ENCODE results near the gene ARID5B. TPM values are rescaled to one million over a fixed set of nuclear protein-coding genes. Genes with fewer than 3 reads are reported as not detected.

Gene ARID5B
- total RNA-seq, 2 experiments from 2014 or later = 49.2 to 51.3 TPM

GRCh38 chr10:61958805-61959204 lies 57.3 kb downstream of the ARID5B start:
- Histone ChIP-seq H3K4me3 (ENCODE audit: low read length) (no peak overlapping the region), H3K27ac (ENCODE audit: low read depth in 1 of 2, low read length in 2 of 2) (no peak overlapping the region), H3K9me3 (ENCODE audit: control insufficient read depth in 1 of 2, insufficient read depth in 1 of 2, low read length in 2 of 2) (no peaks in the 10 kb centered on the region), H3K4me1 (ENCODE audit: insufficient read depth, low read length) (peaks cover 17% of the 10 kb centered on the region), H3K27me3 (ENCODE audit: control insufficient read depth in 1 of 2, insufficient read depth in 2 of 2, low read length in 2 of 2) (no peaks in the 10 kb centered on the region), H3K36me3 (ENCODE audit: insufficient read depth, low read length) (peaks cover 13% of the 10 kb centered on the region)
- H3K27me3 Mint-ChIP-seq = no peaks in the 10 kb centered on the region
- peak overlapping the region; percentile 16 for H3K27ac Mint-ChIP-seq
- no peak for DNase-seq
- no peaks in the 10 kb centered on the region for H3K9me3 Mint-ChIP-seq
- intact Hi-C loops (cut with DNase I, micrococcal nuclease) = no loop called here
- no peak overlapping the region for H3K4me3 Mint-ChIP-seq
- H3K36me3 Mint-ChIP-seq (ENCODE audit: low read depth) = peaks cover 54% of the 10 kb centered on the region
- ATAC-seq (ENCODE audit: poor library complexity) = no peak
- POLR2A ChIA-PET = interaction anchor here (0.9 kb wide), 1 partner anchor 55 kb away, joined by 3 read pairs; no protein-coding TSS in a partner anchor
- H3K4me1 Mint-ChIP-seq (ENCODE audit: low read depth) = peaks cover 59% of the 10 kb centered on the region
- no peak for TF ChIP-seq CTCF (IDR thresholded peaks at IDR 0.05)
- CTCF ChIA-PET = no interaction called here

- Mint-ChIP-seq H3K4me3 (no peak overlapping the region), H3K27me3 (no peaks in the 10 kb centered on the region), H3K36me3 (ENCODE audit: low read depth) (peaks cover 58% of the 10 kb centered on the region), H3K27ac (peak overlapping the region; percentile 16), H3K4me1 (ENCODE audit: low read depth) (peaks cover 69% of the 10 kb centered on the region), H3K9me3 (no peaks in the 10 kb centered on the region)
- POLR2A ChIA-PET = interaction anchor here (1.7 kb wide), 1 partner anchor 21 kb away, joined by 4 read pairs; no protein-coding TSS in a partner anchor
- DNase-seq (no peak), ATAC-seq (ENCODE audit: poor library complexity) (no peak)
- Histone ChIP-seq H3K27me3 (ENCODE audit: control insufficient read depth in 1 of 2, insufficient read depth in 2 of 2, low read length in 2 of 2) (no peaks in the 10 kb centered on the region), H3K4me1 (ENCODE audit: insufficient read depth, low read length) (peaks cover 22% of the 10 kb centered on the region), H3K27ac (ENCODE audit: low read depth in 1 of 2, low read length in 2 of 2) (no peak overlapping the region), H3K4me3 (ENCODE audit: low read length) (no peak overlapping the region), H3K36me3 (ENCODE audit: insufficient read depth, low read length) (peaks cover 18% of the 10 kb centered on the region), H3K9me3 (ENCODE audit: control insufficient read depth in 1 of 2, insufficient read depth in 1 of 2, low read length in 2 of 2) (no peaks in the 10 kb centered on the region)
- TF ChIP-seq CTCF (IDR thresholded peaks at IDR 0.05) = no peak
- intact Hi-C loops (cut with DNase I, micrococcal nuclease) = no loop called here
- CTCF ChIA-PET = interaction anchor here (1.1 to 1.3 kb wide), 2 partner anchors 26 to 63 kb away, joined by 3 read pairs; no protein-coding TSS in a partner anchor
Measured at GRCh38 chr10:61959814-61960213, 58.3 kb downstream of the ARID5B start.

- no peaks in the 10 kb centered on the region for H3K27me3 ChIP-seq (ENCODE audit: control insufficient read depth in 1 of 2, insufficient read depth in 2 of 2, low read length in 2 of 2)
- Mint-ChIP-seq H3K36me3 (ENCODE audit: low read depth) (peaks cover 55% of the 10 kb centered on the region), H3K27ac (peak overlapping the region; percentile 66), H3K4me1 (ENCODE audit: low read depth) (peaks cover 62% of the 10 kb centered on the region), H3K27me3 (no peaks in the 10 kb centered on the region), H3K4me3 (no peak overlapping the region), H3K9me3 (no peaks in the 10 kb centered on the region)
- H3K36me3 ChIP-seq (ENCODE audit: insufficient read depth, low read length) = peaks cover 12% of the 10 kb centered on the region
- ATAC-seq (ENCODE audit: poor library complexity) (peak; percentile 11), DNase-seq (no peak)
- H3K27ac ChIP-seq (ENCODE audit: low read depth in 1 of 2, low read length in 2 of 2) = no peak overlapping the region
- ChIA-PET POLR2A (interaction anchor here (0.6 to 2.7 kb wide), 6 partner anchors 22 to 108 kb away, joined by 3 to 8 read pairs (median 6); no protein-coding TSS in a partner anchor), CTCF (interaction anchor here (1.1 to 1.4 kb wide), 3 partner anchors 27 to 64 kb away, joined by 3 to 4 read pairs (median 3); no protein-coding TSS in a partner anchor)
- intact Hi-C loops (cut with DNase I, micrococcal nuclease) = no loop called here
- H3K9me3 ChIP-seq (ENCODE audit: control insufficient read depth in 1 of 2, insufficient read depth in 1 of 2, low read length in 2 of 2) = no peaks in the 10 kb centered on the region
- no peak overlapping the region for H3K4me3 ChIP-seq (ENCODE audit: low read length)
- peaks cover 22% of the 10 kb centered on the region for H3K4me1 ChIP-seq (ENCODE audit: insufficient read depth, low read length)
- no peak for TF ChIP-seq CTCF (IDR thresholded peaks at IDR 0.05)
Measured at GRCh38 chr10:61960396-61961120, 59.1 kb downstream of the ARID5B start.
